ENCODE measurements around the gene CENPM. TPM values are rescaled to one million over a fixed set of nuclear protein-coding genes. Genes with fewer than 3 reads are reported as not detected.

CENPM gene
- total and polyA plus RNA-seq, 10 of the 15 experiments (the other 5 are each of a cell fraction or from before 2014, with no cell fraction given), result 36.7 to 212 (median 74.7) TPM

GRCh38 chr22:41920271-41920976 lies 26.5 kb downstream of the CENPM start (continued):
- TF ChIP-seq PBX3 (IDR thresholded peaks at IDR 0.05; ENCODE audit: insufficient replicate concordance, low read depth, low read length) (peak; percentile 27), HSF1 (IDR thresholded peaks at IDR 0.05; ENCODE audit: low read depth, low read length) (no peak), CBFB (IDR thresholded peaks at IDR 0.05; ENCODE audit: low read depth) (no peak; the same call in none of the 2 replicates), GATAD2B (conservative IDR thresholded peaks at IDR 0.05; ENCODE audit: low read depth) (peak; percentile 95), FOXK2 (IDR thresholded peaks at IDR 0.05) (no peak), ZBTB33 (IDR thresholded peaks at IDR 0.05) (no peak), SIN3A (IDR thresholded peaks at IDR 0.05; ENCODE audit: low read depth, low read length) (no peak)

Measured in GM12878 (cell line).